SK-N-MC (cell line): ENCODE measurements around the gene AOPEP.

Experiments
- EZH2 ChIP-seq: fragments of 200-600 bp; sonication (generic); IDR thresholded peaks from one replicate; pipeline ENCODE4 v1.6.1; 2017; ENCODE audit warnings: antibody characterized with exemption
- POLR2AphosphoS5 ChIP-seq: IDR thresholded peaks from 2 replicates; pipeline ENCODE4 v1.6.1; 2012; ENCODE audit warnings: mild to moderate bottlenecking, low read depth, low read length, borderline replicate concordance

DNA sequence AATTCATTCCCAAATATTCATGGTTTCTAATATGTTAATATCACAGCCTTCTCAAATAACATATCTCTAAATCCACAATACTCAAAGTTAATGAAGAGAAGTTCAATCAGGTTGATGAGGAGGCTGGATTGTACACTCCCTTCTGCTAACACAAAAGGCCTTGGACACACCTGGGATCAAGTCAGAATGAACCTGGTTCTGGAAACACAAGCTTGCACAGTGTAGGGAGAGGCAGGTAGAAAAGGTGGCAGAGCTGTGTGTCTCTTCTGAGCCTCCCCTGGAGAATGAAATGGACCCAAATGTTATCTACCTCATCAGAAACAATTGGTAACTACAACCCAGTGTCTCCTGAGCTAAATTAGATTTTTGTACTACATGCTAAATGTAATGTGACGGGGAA is 46.5 kb upstream of the AOPEP start:
- no peak for TF ChIP-seq EZH2
- no peak for TF ChIP-seq POLR2AphosphoS5
